Erythroblast (primary cell): ENCODE results near the gene TOMM6.

ENCODE experiments used
- DNase-seq, 2 experiments: peaks; one replicate each; lab custom pipeline; 2025; lab: John Stamatoyannopoulos, UW
- GATA1 ChIP-seq: IDR thresholded peaks from 2 replicates; pipeline ENCODE4 v1.6.1; 2011; ENCODE audit warnings: low read depth, mild to moderate bottlenecking, control low read depth, low read length, moderate library complexity
- POLR2A ChIP-seq: IDR thresholded peaks from 2 replicates; pipeline ENCODE4 v1.6.1; 2011; ENCODE audit warnings: mild to moderate bottlenecking, low read length

TOMM6 gene

DNA sequence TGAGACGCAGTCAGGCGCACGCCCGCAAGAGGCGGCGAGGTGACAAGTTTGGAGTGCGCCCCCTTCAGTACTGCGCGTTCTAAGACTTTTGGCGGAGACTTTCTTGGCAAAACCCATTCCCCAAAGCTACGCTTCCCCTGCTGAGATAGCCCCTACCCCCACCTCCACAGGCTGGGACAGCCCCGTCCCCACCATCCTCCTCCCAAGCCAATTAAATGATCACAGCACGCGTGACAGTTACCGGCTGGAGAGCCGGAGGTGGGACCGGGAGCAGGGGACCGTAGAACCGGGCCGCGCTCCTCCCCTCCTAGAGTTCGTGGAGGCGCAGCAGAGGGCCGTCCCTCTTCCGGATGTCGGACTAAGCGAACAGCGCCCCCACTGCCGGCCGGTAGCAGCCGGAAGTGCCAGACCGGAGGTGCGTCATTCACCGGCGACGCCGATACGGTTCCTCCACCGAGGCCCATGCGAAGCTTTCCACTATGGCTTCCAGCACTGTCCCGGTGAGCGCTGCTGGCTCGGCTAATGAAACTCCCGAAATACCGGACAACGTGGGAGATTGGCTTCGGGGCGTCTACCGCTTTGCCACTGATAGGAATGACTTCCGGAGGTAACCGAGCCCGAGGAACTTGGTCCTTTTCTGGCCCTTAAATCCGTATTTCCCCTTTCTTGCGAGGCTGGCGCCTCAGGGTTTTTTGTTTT is at the start of gene TOMM6:
Gene TOMM6 (plus strand): TSS at position 476 of the 699 bp plus-strand sequence. CDS start 4 bp downstream, at position 480.
- TF ChIP-seq GATA1 (no peak), POLR2A (peak; percentile 93)

DNA sequence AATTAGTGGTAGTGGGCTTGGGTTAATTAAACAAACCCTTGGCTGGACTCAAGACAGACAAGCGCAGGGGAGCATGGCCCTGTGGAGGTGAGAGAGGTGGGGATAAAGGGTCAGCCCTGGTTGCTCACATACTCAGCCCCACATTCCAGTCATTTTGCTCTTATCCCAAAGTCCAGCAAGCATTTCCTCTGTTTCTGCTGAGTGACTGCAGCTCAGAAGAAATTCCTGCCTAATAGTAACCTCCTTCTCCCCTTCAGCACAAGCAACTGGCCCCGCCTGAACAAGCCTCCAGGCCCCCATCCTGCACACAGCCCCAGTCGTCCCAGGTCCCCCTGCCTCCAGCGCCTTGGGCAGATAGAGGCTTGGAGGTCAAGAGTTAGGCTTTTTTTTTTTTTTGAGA is 48.5 kb upstream of the TOMM6 start:
- no peak for TF ChIP-seq GATA1
- DNase-seq, result no peak

More for the DNA sequence above, at the start of gene TOMM6:
- DNase-seq, result peak; percentile 98

DNA sequence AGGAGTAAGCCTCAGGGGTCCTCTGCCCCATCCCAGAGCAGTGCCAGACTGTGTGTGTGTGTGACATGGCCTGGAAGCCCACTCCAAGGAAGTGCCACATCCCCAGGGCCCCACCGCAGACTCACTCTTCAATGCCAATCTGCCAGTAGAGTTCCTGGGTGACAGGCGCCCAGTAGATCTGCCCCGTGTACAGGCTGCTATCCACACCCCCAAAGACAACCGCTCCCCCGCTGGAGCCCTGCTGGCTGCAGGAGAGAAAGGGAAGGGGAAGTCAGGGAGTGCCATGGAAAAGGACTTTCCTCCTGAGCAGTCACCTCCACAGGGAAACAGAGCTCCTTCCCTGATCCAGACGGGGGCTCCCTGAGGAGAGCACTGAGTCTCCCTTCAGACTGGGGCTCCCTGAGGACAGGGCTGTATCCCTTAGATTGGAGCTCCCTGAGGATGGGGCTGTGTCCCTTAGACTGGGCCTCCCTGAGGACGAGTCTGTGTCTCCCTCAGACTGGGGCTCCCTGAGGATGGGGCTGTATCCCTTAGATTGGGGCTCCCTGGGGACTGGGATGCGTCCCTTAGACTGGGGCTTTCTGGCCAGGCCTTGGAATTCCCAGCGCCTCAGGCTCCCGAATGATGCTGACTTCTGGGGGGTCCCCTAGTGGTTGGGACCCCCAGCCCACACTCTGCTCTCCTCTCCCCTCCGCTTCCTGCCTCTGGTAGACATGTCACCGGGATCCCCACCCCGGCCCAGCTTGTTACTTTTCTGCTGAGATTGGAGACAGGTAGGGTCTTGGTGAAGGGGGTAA is 46.9 kb upstream of the TOMM6 start:
- no peak for TF ChIP-seq POLR2A
- no peak for TF ChIP-seq GATA1

DNA sequence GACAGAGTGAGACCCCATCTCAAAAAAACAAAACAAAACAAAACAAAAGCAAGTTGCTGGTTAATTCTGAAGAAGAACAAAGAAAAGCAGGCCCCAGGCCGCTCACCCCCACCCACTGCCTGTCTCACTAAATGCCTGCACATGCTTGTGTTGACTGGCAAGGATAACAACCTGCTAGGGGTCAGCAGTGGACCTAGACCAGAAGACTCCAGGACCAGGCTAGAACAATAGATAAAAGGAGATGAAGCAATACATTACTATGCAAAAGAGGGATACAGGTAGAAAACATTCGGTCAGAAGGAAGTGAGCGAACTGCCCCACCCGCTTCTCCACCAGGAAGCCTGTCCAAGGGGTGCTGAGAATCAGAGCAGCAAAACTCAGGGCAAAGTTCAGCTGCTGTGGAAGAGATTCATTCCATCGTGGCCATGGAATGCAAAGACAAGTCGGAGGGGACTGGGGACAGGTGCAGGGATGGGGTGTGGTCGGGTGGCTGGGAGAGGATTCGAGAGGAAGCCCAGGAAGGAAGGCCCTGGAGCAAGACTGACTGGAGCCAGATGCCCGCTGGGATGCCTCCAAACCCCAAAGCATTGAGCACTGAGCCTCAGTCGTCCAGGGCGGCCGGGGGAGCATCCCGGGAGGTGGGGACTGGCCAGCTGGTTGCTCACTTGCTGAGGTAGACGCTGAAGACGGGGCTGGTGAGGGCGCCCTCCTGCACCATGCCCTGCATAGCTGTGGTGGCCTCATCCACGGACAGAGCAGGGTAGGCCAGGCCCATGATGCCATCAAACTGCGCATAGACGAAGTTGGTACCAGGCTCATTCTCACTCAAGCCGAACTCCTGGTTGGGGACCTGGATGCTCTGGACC is 45.6 kb upstream of the TOMM6 start:
- DNase-seq, result no peak
- no peak for TF ChIP-seq POLR2A
- no peak for TF ChIP-seq GATA1

More for the DNA sequence above, 46.9 kb upstream of the TOMM6 start:
- no peak for DNase-seq

DNA sequence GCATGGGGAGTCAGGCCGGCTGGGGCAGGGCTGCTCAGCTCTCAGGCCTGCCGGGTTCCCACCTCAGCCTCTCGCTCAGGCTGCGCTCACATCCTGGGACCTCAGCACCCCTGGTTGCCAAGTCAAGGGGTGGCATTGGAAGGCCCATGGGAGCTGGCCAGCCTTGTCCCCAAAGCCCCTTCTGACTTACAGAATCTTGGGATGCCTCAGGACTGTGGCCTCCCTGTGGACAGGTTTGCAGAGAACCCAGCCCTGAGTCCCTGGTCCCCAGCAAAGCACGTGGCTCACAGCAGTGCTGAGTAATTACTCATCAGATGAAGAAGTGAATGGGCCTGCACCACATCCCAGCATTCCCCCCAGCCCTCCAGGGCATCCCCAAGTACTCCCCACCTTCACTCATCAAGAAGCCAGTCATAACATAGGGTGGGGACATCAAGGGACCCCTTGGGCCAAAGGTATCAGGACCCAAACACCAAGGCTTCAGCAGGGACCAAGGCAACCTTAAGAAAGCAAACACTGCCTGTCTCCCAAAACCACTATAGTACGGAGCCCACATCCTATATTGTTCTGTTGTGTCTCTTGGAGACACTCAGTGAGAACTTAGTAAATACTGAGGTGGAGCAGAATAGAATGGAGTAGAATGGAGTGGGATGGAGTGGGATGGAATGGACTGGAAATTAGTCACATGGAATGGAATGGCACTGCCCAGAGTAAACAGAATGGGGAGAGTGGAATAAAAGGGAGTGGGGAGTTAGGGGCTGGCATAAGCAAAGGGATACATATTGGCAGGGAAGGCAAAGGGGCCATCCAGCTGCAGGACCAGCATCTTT is 43.9 kb upstream of the TOMM6 start:
- TF ChIP-seq GATA1 (no peak), POLR2A (no peak)
- DNase-seq, result no peak

DNA sequence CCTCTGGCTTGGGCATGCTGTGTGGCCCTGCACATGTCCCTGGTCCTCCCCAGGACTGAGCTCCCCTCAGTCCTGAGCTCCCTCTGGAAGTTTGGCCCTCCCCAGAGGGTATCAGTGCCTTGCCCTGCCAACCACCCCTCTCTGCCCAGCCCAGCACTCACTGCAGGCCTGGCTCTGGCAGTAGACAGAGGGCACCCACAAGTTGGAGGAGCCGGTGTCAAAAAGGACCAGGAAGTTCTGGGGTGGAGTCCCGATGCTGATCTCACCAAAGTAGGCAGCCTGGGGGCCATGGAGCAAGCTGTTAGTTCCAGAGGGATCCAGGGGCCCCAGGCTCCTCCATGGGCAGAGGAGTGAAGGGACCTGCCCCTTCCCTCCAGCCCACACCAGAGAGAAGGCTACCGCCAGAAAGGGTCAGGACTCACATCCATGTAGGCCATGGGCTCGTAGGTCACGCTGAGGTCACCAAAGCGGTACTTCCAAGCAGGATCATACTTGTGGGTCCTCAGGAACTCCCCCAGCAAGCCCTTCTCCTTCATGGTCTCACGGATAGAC is 43.2 kb upstream of the TOMM6 start:
- DNase-seq, result no peak
- TF ChIP-seq POLR2A, result no peak
- TF ChIP-seq GATA1, result no peak

DNA sequence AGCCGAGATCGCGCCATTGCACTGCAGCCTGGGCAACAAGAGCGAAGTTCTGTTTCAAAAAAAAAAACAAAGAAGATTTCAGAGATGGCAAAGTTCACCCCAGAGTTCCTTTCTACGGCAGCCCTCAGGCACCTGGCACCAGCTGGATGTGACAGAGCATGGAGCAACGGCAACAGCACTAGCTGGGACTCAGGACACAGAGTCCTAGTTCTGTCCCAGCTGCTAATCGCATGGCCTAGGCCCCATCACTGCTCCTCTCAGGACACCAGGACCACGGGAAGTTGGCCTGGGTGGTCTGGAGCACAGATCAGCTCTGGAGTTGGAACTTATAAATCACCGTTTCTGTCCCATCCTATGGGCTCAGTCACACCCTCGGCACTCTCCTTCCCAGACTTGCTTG is 41.4 kb upstream of the TOMM6 start:
- no peak for DNase-seq
- no peak for TF ChIP-seq POLR2A
- TF ChIP-seq GATA1, result no peak

DNA sequence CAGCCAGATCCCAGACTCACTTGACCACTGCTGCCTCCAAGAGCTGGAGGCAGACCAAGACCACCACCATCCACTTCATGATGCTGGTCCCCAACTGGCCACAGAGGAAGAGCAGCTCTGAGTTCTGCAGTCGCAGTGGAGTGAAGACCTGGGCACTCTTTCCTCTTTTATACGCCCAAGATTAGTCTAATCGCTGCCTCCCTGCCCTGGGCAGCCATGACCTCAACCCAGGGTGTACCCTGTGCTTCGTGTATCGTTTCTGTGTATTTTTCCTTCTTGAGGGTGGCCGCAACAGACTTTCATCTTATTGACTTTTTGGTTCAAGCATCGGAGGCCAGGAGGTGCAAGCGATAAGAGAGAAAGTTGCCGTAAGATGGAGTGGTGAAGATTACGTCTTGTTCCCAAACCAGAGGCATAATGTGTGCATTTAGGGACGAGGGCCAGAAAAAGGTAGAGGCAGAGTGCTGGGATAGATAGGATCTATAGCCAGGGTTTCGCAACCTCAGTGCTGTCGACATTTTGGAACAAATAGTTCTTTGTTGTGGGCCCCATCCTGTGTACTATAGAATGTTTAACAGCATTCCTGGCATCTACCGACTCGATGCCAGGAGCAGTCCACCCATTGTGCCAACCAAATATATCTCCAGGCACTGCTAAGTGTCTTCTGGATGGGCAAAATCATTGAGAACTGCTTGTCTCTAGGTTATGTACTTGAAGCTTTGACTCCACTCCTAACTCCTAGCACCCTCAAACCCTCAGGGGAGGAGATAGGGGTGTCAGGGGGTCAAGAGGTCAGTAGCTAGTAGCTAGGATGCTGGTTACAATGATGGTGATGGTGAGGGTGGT is 40.0 kb upstream of the TOMM6 start, which contains the start of gene PGC:
Gene PGC (minus strand): TSS at position 142 of the 846 bp plus-strand sequence. CDS start 63 bp downstream, at position 79.
- TF ChIP-seq GATA1, result no peak
- no peak for TF ChIP-seq POLR2A
- no peak for DNase-seq

DNA sequence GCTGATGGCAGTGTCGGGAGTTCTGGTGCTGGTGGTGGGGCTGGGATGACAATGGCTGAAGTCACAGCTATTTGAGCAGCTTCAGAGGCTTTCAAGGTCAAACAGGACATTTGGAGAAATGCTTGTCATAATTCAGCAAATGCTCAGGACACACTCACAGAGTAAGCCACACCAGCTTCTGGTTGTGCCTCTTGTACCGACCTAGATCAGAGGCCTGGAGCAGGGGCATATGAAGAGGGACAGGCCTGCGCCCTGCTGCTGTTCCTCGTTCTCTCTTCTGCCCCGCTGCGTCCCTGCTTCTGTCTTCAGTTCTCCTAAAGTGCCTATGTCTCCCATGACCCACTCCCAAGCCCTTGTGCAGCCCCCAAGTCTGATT is 39.4 kb upstream of the TOMM6 start:
- no peak for TF ChIP-seq GATA1
- no peak for TF ChIP-seq POLR2A
- DNase-seq, result no peak

DNA sequence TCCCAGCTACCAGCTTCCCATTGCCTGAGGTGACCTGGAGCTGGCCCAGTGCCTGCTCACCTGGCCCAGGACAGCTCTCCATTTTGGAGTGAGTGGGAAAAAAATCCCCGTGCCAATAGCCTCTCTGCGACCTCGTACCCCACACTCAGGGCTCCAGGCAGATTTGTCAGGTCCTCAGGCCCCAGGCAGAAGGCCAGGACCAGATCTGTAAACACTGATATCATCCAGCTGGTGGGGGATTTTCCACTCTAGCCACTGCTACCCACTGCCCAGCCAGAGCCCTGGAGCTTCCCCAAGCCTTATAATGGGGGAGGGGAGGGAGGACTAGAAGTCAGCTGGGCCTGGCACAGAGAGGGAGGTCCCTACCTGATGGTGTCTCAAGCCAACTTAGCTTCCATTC is 39.0 kb upstream of the TOMM6 start:
- no peak for TF ChIP-seq POLR2A
- no peak for TF ChIP-seq GATA1
- no peak for DNase-seq

DNA sequence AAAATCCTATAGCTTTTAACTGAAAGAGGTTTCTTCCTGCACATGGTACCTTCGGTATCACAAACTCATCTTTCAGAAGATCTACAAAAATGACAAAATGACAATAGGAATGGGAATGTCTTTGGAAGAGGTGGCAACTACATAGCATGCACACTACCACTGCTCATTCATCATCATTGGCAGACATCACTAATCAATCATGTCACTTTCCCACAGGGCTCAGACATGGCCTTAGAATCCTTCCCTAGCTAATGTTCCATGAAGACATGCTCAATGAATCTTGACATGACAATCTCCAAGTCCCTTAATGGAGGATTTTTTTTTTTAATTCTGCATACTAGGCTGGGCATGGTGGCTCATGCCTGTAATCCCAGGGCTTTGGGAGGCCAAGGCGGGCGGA is 37.1 kb upstream of the TOMM6 start:
- no peak for DNase-seq
- TF ChIP-seq POLR2A, result no peak
- no peak for TF ChIP-seq GATA1

DNA sequence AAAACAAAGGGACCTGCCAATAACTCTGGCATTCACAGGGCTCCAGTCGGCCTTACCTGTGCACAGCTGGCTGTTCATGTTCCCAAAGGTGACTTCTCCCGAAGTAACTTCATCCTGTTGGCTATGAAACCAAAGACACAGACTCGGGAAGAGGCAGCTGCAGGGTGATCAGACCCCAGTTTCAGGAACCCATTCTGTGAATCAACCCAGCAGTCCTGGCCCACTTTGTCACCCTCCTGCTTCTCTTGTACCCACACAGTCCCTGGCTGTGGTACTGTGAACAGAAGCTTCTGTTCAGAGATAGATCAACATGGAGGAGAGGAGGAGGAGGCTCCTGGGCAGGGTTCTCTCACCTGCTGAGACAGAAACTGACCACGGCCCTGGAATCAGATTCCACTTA is 31.6 kb upstream of the TOMM6 start:
- no peak for DNase-seq
- TF ChIP-seq POLR2A (no peak), GATA1 (no peak)

DNA sequence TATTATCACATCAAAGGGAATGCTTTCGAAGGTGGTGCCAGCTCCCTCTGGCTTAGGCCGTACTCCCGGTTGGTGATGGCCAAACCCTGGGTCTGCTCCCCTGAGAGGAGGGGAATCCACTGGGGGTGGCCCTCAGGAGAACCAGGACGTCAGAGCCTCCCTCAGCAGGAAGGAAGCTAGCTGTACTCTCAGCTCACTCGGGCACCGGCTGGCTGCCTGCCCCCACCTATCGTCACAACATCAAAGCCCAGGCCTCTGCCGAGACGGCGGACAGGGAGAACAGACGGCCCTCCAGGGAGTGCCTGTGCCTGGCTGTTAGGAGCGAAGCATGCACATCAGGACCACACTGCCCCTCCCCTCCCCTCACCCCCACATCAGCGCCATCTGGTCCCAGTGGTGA is 31.1 kb upstream of the TOMM6 start:
- no peak for DNase-seq
- TF ChIP-seq GATA1 (no peak), POLR2A (no peak)
